Measurements from ENCODE around the gene FKBP7. TPM values are rescaled to one million over a fixed set of nuclear protein-coding genes. Genes with fewer than 3 reads are reported as not detected.

The FKBP7 gene
- total RNA-seq, 5 donors from 2014 or later (not counting 1 experiment from before 2014, with no cell fraction given): 0.44 to 2.5 (median 1.4) TPM; not detected in 1

Other genes starting within 250 kb of the FKBP7 start
- gene PRKRA, start 27.4 kb downstream of the FKBP7 start, total RNA-seq: 10 to 100 TPM; 49.4 to 98.7 (median 52.7) TPM
- 1 to 10 TPM; 1.8 to 5.2 (median 4.3) TPM for gene PJVK, start 27.2 kb downstream of the FKBP7 start, total RNA-seq
- 10 to 100 TPM; 21.9 to 28.9 (median 24.8) TPM for gene PLEKHA3, start 1.9 kb upstream of the FKBP7 start, total RNA-seq

All from T-cell (primary cell).